Measurements from ENCODE around the gene OPCML.

The OPCML gene

DNA sequence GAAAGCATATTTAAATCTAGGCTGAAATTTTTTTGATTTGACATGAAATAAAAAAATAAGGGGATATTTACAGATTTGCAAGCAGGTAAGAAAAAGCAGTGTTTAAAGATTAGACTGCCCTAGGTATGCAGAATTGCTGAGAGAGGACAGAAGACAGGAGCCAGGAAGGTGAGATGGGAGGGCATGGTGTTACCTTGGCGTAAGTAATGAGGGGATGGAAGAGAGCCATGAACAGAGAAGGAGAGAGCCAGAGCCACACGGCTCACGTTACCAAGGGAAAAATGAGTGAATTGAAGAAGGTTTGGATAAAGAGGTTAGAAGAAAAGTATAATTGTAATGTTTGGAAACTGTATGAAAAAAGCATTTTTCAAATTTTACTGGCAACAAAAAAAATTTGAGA lies 904.3 kb downstream of the OPCML start:
- TF ChIP-seq ZFX (IDR thresholded peaks at IDR 0.05; ENCODE audit: borderline replicate concordance) (no peak), CTCF (IDR thresholded peaks at IDR 0.05) (no peak)
- no peak overlapping the region for H3K27ac ChIP-seq

- H3K27ac ChIP-seq: no peak overlapping the region
- TF ChIP-seq ZFX (IDR thresholded peaks at IDR 0.05; ENCODE audit: borderline replicate concordance) (no peak), CTCF (IDR thresholded peaks at IDR 0.05) (no peak)
Observed at GRCh38 chr11:132626446-132626845, 905.9 kb downstream of the OPCML start.

GRCh38 chr11:132623511-132623910 lies 908.8 kb downstream of the OPCML start:
- peak overlapping the region; percentile 57 for H3K27ac ChIP-seq
- TF ChIP-seq CTCF (IDR thresholded peaks at IDR 0.05): no peak
- TF ChIP-seq ZFX (IDR thresholded peaks at IDR 0.05; ENCODE audit: borderline replicate concordance): no peak

DNA sequence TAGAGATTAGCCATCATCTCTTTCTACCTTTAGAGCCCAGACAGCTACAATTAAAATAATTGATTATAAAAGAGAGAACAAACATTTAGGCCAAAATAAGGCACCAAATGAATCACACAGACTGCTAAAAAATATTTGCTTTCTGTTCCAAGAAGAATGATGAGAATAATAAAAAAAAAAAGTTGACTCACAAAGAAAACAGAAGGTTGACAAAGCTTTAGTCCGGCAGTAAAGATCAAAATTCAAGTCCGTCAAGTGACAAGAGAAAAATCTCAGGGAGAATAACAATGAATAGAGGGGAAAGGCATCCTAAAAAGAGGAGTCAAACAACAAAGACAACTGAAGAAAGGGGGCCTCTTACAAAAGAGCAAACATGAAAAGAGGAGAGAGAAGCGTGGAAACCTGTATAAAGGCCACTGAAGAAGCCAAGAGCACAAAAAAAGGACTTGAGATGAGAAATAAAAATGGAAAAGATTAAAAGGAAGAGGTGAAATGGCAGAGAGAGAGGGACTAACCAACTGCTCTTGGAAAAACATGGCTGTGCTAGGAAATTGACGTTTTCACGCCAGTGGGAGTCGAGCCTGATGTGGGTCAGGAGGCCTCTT lies 910.2 kb downstream of the OPCML start:
- peak overlapping the region; percentile 57 for H3K27ac ChIP-seq
- TF ChIP-seq CTCF (IDR thresholded peaks at IDR 0.05) (no peak), ZFX (IDR thresholded peaks at IDR 0.05; ENCODE audit: borderline replicate concordance) (no peak)

DNA sequence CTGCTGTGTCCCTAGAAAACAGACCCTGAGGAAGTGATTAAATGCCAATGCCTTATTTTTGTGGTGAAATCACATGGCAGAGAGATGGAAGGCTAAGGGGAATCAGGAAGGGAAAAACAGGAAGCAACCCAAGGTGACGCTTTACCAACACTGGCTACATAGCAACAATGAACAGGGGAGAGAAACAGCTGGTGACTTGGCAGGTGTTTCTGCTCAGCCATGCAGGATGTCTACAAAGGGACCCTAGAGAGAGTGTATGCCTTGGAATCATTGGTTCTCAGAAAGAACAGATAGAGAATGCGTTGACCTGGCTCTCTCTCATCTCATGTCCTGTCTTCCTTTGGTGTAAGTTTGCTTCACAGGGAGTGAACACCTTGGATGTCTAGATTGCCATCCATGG lies 911.9 kb downstream of the OPCML start:
- TF ChIP-seq CTCF (IDR thresholded peaks at IDR 0.05) (no peak), ZFX (IDR thresholded peaks at IDR 0.05; ENCODE audit: borderline replicate concordance) (no peak)
- no peak overlapping the region for H3K27ac ChIP-seq

DNA sequence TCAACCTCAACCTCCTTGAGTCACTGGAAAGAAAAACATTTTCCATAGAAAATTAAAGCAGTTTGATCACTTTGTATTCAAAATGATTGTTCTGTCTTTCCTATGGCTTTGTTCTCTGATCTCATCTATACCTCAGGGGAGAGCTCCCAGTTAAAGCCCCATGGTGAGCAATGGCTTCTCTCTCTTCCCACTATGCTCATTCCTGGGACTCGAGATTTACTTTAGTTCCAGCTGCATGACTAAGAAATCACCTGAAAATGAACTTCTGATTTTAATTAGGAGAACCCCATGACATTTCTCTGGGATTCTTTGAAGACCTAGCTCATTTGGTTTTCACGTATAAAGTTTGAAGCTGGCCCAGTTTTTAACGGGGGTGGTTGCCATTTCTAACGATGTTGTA lies 921.5 kb downstream of the OPCML start:
- TF ChIP-seq ZFX (IDR thresholded peaks at IDR 0.05; ENCODE audit: borderline replicate concordance): no peak
- no peak for TF ChIP-seq CTCF (IDR thresholded peaks at IDR 0.05)
- no peak overlapping the region for H3K27ac ChIP-seq

DNA sequence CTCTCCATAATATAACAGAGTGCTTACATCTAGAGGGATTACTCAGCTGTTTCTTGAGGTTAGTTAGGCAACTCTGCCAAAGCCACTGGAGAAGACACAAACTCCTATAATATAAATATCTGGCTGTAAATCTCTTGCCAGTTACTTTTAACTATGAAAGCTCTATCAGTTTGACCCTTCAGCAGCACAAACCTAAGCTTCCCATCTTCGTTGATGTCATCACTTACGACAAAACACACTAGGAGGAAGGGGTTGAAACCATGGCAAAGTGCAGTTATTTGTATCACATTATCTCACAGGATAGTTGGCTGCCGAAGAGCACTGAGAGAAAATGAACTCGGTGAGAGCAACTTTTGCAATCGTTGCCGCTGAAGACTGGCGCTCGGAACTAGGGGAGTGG lies 922.1 kb downstream of the OPCML start:
- no peak for TF ChIP-seq ZFX (IDR thresholded peaks at IDR 0.05; ENCODE audit: borderline replicate concordance)
- TF ChIP-seq CTCF (IDR thresholded peaks at IDR 0.05): no peak
- H3K27ac ChIP-seq: no peak overlapping the region
